Trophoblast cell (in vitro differentiated cells and primary cell): ENCODE results near the gene SLC35F1.

Experiments
- DNase-seq, 2 donors: peaks; one replicate each; pipeline ENCODE4 v3.0.0-alpha.2; 2016
- H2AFZ ChIP-seq: 2 replicates; pipeline ENCODE4 v1.6.1; 2013; ENCODE audit warnings: low read length, moderate library complexity, mild to moderate bottlenecking; ENCODE audit not compliant: insufficient read depth, poor library complexity
- H2AK5ac ChIP-seq: 2 replicates; pipeline ENCODE4 v1.6.1; 2013; ENCODE audit warnings: mild to moderate bottlenecking, low read length
- H2BK120ac ChIP-seq: 2 replicates; pipeline ENCODE4 v1.6.1; 2013; ENCODE audit warnings: low read length, mild to moderate bottlenecking, moderate library complexity; ENCODE audit not compliant: insufficient read depth, poor library complexity
- H2BK12ac ChIP-seq: 2 replicates; pipeline ENCODE4 v1.6.1; 2013; ENCODE audit warnings: mild to moderate bottlenecking, low read length, moderate library complexity
- H2BK5ac ChIP-seq: 2 replicates; pipeline ENCODE4 v1.6.1; 2013; ENCODE audit warnings: low read length, low read depth, moderate library complexity, mild to moderate bottlenecking; ENCODE audit not compliant: poor library complexity
- H3K14ac ChIP-seq: 2 replicates; pipeline ENCODE4 v1.6.1; 2013; ENCODE audit warnings: mild to moderate bottlenecking, low read length
- H3K18ac ChIP-seq: 2 replicates; pipeline ENCODE4 v1.6.1; 2013; ENCODE audit warnings: mild to moderate bottlenecking, low read length
- H3K23ac ChIP-seq: 2 replicates; pipeline ENCODE4 v1.6.1; 2013; ENCODE audit warnings: low read length
- H3K27ac ChIP-seq: 2 replicates; pipeline ENCODE4 v1.5.1; 2013; ENCODE audit warnings: low read depth, mild to moderate bottlenecking, inconsistent platforms, low read length, moderate library complexity
- H3K27me3 ChIP-seq: 2 replicates; pipeline ENCODE4 v1.6.1; 2013; ENCODE audit warnings: inconsistent platforms, mild to moderate bottlenecking, low read length, moderate library complexity; ENCODE audit not compliant: insufficient read depth
- H3K36me3 ChIP-seq, 2 experiments: 1 replicate in 1 of 2; 2 replicates in 1 of 2; pipeline ENCODE4 v1.6.1; 2013; ENCODE audit warnings: low read length in 2 of 2, mild to moderate bottlenecking in 2 of 2, moderate library complexity in 1 of 2; ENCODE audit not compliant: insufficient read depth in 2 of 2, control insufficient read depth in 1 of 2
- H3K4ac ChIP-seq: 2 replicates; pipeline ENCODE4 v1.6.1; 2013; ENCODE audit warnings: low read depth, mild to moderate bottlenecking, low read length, moderate library complexity
- H3K4me1 ChIP-seq, 2 experiments: 1 replicate in 1 of 2; 2 replicates in 1 of 2; pipeline ENCODE4 v1.6.1; 2013; ENCODE audit warnings: low read length in 2 of 2, mild to moderate bottlenecking in 2 of 2, moderate library complexity in 1 of 2; ENCODE audit not compliant: insufficient read depth in 2 of 2, control insufficient read depth in 1 of 2
- H3K4me2 ChIP-seq: 2 replicates; pipeline ENCODE4 v1.6.1; 2013; ENCODE audit warnings: inconsistent platforms, mild to moderate bottlenecking, low read length, moderate library complexity
- H3K4me3 ChIP-seq: 2 replicates; pipeline ENCODE4 v1.5.1; 2013; ENCODE audit warnings: mild to moderate bottlenecking, low read depth, low read length, inconsistent platforms
- H3K79me1 ChIP-seq: one replicate; pipeline ENCODE4 v1.6.1; 2013; ENCODE audit warnings: low read length
- H3K79me2 ChIP-seq: 2 replicates; pipeline ENCODE4 v1.6.1; 2013; ENCODE audit warnings: low read length, mild to moderate bottlenecking; ENCODE audit not compliant: control insufficient read depth, insufficient read depth, poor library complexity
- H3K9ac ChIP-seq: 2 replicates; pipeline ENCODE4 v1.6.1; 2013; ENCODE audit warnings: mild to moderate bottlenecking, low read length
- H3K9me3 ChIP-seq: 2 replicates; pipeline ENCODE4 v1.6.1; 2013; ENCODE audit warnings: low read depth, mild to moderate bottlenecking, control low read depth, inconsistent platforms, low read length; ENCODE audit not compliant: insufficient read depth
- H4K12ac ChIP-seq: 2 replicates; pipeline ENCODE4 v1.6.1; 2013; ENCODE audit warnings: low read depth, mild to moderate bottlenecking, low read length, moderate library complexity
- H4K8ac ChIP-seq: 2 replicates; pipeline ENCODE4 v1.6.1; 2013; ENCODE audit warnings: low read depth, mild to moderate bottlenecking, low read length, moderate library complexity
- H4K91ac ChIP-seq: one replicate; pipeline ENCODE4 v1.6.1; 2013; ENCODE audit warnings: low read depth, mild to moderate bottlenecking, low read length, moderate library complexity
- WGBS: extraction: QIAGEN DNeasy Blood & Tissue Kit; methylation state at CpG from one replicate; pipeline ENCODE4 v1.1.7; 2013; ENCODE audit warnings: missing lambda C conversion rate; ENCODE audit not compliant: insufficient read length, insufficient coverage; ENCODE audit errors: extremely low coverage; 5-methylcytosine and 5-hydroxymethylcytosine counted together

SLC35F1 gene

DNA sequence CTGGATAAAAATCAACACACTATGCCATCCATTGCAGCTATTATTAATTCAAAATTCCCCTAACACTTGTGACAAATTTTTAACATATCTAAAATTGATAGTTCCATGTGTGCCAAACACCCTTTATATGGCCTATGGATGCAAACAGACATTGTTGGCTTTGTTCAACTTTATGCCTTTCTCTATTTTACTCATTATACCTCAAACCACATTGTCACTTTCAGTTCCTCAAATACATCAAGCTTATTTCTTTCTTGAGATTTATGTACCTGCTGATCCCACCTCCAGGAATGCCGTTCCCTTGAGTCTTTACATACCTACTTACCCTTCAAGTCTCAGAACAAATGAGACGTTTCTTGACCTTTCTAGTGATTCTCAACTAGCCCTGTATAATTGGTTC is 447.6 kb downstream of the SLC35F1 start:
- H3K18ac ChIP-seq = no peak overlapping the region
- no peaks in the 10 kb centered on the region for H3K79me1 ChIP-seq
- H4K8ac ChIP-seq = no peak overlapping the region
- H3K79me2 ChIP-seq = no peaks in the 10 kb centered on the region
- no CpG with 5 or more reads among the region's 2 CpGs for WGBS
- H3K27ac ChIP-seq = no peak overlapping the region
- no peaks in the 10 kb centered on the region for H3K9me3 ChIP-seq
- H3K14ac ChIP-seq = no peak overlapping the region
- H3K36me3 ChIP-seq = no peaks in the 10 kb centered on the region
- H4K91ac ChIP-seq = no peak overlapping the region
- no peak overlapping the region for H3K9ac ChIP-seq
- no peak overlapping the region for H3K4me3 ChIP-seq
- no peak overlapping the region for H3K4ac ChIP-seq
- H4K12ac ChIP-seq = no peak overlapping the region
- no peak overlapping the region for H2BK12ac ChIP-seq
- H3K4me1 ChIP-seq = no peaks in the 10 kb centered on the region
- DNase-seq = no peak
- no peak overlapping the region for H3K4me2 ChIP-seq
- H2AFZ ChIP-seq = no peak overlapping the region
- H2AK5ac ChIP-seq = no peak overlapping the region
- H3K23ac ChIP-seq = no peak overlapping the region
- H2BK120ac ChIP-seq = no peak overlapping the region
- no peak overlapping the region for H2BK5ac ChIP-seq
- H3K27me3 ChIP-seq = no peaks in the 10 kb centered on the region

- no peak overlapping the region for H3K4ac ChIP-seq
- H3K4me3 ChIP-seq = no peak overlapping the region
- H3K27ac ChIP-seq = no peak overlapping the region
- H2BK5ac ChIP-seq = no peak overlapping the region
- no peaks in the 10 kb centered on the region for H3K79me1 ChIP-seq
- H4K8ac ChIP-seq = no peak overlapping the region
- no peak overlapping the region for H2BK120ac ChIP-seq
- H3K18ac ChIP-seq = no peak overlapping the region
- no peak overlapping the region for H4K91ac ChIP-seq
- no peak overlapping the region for H3K23ac ChIP-seq
- H3K4me2 ChIP-seq = no peak overlapping the region
- H3K4me1 ChIP-seq = no peaks in the 10 kb centered on the region
- DNase-seq = no peak
- no peak overlapping the region for H2AK5ac ChIP-seq
- H4K12ac ChIP-seq = no peak overlapping the region
- no peak overlapping the region for H3K14ac ChIP-seq
- no peak overlapping the region for H2AFZ ChIP-seq
- no peak overlapping the region for H2BK12ac ChIP-seq
- WGBS = no CpG with 5 or more reads among the region's 1 CpG
- H3K36me3 ChIP-seq = no peaks in the 10 kb centered on the region
- H3K27me3 ChIP-seq = no peaks in the 10 kb centered on the region
- H3K9ac ChIP-seq = no peak overlapping the region
- no peaks in the 10 kb centered on the region for H3K79me2 ChIP-seq
- no peaks in the 10 kb centered on the region for H3K9me3 ChIP-seq
Measured at GRCh38 chr6:118356054-118356453, 449.0 kb downstream of the SLC35F1 start.

GRCh38 chr6:118356686-118357085 is 449.6 kb downstream of the SLC35F1 start:
- Histone ChIP-seq H3K9me3 (no peaks in the 10 kb centered on the region), H3K9ac (no peak overlapping the region), H2AK5ac (no peak overlapping the region), H3K23ac (no peak overlapping the region), H2AFZ (no peak overlapping the region), H2BK12ac (no peak overlapping the region), H3K4ac (no peak overlapping the region), H4K91ac (no peak overlapping the region), H2BK120ac (no peak overlapping the region), H4K12ac (no peak overlapping the region), H3K4me1 (no peaks in the 10 kb centered on the region), H3K18ac (no peak overlapping the region), H3K79me1 (no peaks in the 10 kb centered on the region), H3K27me3 (no peaks in the 10 kb centered on the region), H3K4me2 (no peak overlapping the region), H2BK5ac (no peak overlapping the region), H3K27ac (no peak overlapping the region), H3K36me3 (no peaks in the 10 kb centered on the region), H4K8ac (no peak overlapping the region), H3K14ac (no peak overlapping the region), H3K79me2 (no peaks in the 10 kb centered on the region), H3K4me3 (no peak overlapping the region)
- no peak for DNase-seq
